HG02852 (cell line): ENCODE data around the gene PSME2.
A peak's percentile ranks its signal among the peaks of the same experiment; 100 is the strongest.

Source experiments
- ATAC-seq: cut with Tn5 transposase; IDR thresholded peaks from one replicate; pipeline ENCODE4 v1.9.1; 2021; ENCODE audit warnings: mild to moderate bottlenecking, moderate library complexity; ENCODE audit not compliant: unreplicated experiment

The PSME2 gene, protein sequence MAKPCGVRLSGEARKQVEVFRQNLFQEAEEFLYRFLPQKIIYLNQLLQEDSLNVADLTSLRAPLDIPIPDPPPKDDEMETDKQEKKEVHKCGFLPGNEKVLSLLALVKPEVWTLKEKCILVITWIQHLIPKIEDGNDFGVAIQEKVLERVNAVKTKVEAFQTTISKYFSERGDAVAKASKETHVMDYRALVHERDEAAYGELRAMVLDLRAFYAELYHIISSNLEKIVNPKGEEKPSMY

DNA sequence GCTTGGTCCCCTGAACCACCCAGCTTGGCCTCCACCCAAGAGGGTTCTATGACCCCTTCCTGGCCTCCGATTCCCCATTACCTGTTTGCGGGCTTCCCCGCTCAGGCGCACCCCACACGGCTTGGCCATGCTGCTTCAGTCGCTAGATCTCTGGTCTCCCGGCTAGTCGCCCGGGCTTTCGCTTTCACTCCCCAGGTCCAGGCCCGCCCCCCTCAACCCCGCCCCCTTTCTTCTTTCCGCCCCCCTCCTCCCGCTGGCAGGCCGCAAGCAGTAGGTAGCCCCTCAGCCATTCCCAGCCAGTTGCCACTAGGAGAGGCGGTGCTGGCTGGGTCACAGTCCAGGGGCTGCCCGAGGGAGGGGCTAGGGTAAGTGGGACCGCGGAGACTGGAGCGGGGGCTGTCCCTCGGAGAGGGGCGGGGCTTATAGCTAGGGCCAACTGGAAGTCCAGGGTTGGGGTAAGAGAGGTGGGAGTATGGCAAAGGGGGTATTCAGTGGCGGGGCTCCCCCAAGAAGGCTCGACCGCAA lies at the start of gene PSME2:
PSME2 (minus strand) TSS at position 158 of the 525 bp plus-strand sequence; CDS start at position 129, 29 bp downstream.
- ATAC-seq = peak; percentile 56

DNA sequence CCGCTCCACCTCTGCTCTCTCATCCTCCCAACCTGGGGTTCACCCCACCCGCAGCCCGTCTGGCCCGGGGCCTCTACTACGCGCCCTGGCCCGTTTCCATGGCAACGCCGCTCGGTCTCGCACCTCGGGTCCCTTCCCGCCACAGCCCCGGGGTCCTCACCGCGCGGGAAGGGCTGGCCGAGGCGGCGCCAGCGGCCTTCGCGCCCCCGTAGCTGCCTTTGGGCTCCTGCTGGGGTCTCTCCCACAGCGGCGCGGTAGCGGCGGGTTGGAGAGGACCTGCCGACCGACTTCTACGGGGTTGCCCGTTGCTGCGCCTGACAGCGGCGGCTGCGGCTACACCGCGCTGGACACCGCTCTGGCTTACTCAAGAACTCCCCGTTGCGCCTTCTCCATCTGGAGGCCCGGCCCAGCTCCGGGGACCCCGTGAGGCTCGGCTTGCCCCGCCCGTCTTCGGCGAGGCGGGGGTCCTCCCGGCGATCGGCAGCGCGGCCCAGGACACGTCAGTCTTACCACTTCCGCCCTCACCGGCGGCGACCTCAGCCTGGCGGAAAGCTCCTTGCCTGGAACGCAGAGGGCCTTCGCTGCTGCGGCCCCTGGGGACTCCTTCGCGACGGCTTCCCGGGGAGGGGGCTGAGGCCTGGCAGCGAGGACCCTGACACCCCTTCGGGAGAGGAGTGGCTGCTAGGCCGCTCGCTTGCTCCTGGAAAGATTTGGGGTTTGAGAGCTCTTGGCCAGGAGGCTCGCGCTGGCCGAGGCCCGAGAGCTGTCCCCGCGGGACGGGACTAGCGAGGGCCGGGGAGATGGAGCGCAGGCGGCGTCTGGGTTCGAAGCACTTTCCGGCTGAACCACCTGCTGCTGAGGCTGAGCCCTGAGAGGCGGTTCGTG lies 49.0 kb upstream of the PSME2 start, which contains the start of gene TM9SF1:
TM9SF1 (minus strand) TSS at position 256 of the 885 bp plus-strand sequence. CDS start 422 bp downstream, outside the sequence.
- ATAC-seq = peak; percentile 86

DNA sequence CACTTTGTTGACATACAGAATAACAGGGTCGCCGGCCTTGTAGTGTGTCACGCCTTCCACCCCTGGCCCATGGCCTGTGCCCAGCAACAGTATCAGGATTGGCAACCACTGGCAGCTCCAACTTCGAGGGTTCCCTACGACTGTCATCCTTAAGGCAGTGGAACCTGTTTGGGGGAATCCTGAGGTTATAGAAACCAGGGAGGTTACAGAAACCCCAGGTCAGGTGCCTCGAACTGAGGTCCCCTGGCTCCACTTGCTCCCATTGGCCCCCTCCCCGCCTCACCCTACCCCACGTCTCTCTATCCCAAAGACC lies 48.4 kb upstream of the PSME2 start:
- no peak for ATAC-seq

DNA sequence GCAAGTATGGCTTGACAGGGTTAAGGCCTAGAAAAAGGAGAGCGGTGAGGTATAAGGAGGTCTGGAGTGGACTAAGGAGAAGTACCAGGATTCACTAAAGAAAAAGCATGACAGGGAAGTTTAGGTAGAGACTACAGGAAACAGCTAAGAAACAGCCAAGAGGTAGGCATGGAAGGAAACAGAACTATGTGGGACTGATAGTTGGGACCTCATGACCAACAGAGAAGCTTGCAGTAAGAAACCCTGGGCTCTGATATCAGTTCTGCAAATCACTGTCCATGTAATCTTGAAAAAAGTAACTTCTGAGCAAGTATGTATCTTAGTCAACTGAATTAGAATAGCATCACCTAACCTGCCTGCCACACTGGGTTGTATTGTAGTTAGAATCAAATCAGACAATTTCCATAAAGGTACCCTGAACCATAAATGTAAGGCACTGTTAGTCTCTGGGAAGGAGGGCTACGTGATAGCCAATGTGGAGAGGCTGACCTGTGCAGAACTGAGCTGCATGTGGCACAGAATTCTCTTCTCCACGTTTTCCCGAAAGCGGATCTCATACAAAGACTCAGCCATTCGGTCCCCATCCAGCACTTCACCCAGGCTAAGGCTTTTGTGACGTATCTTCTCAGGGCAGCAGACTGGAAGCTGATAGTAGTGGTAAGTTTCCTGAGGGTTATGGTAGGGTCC lies 47.9 kb upstream of the PSME2 start:
- ATAC-seq = no peak

GRCh38 chr14:24192933-24193332 lies 46.5 kb upstream of the PSME2 start:
- no peak for ATAC-seq

GRCh38 chr14:24190416-24190815 lies 44.0 kb upstream of the PSME2 start:
- no peak for ATAC-seq

GRCh38 chr14:24189460-24189859 lies 43.0 kb upstream of the PSME2 start:
- no peak for ATAC-seq

- no peak for ATAC-seq
These were observed 42.6 kb upstream of the PSME2 start for GRCh38 chr14:24189059-24189375.

- peak; percentile 89 for ATAC-seq
These were observed 42.0 kb upstream of the PSME2 start, which contains the start of gene IPO4 for GRCh38 chr14:24188251-24189058. IPO4 (minus strand) TSS chr14:24188816; CDS start chr14:24188787, 29 bp downstream.

DNA sequence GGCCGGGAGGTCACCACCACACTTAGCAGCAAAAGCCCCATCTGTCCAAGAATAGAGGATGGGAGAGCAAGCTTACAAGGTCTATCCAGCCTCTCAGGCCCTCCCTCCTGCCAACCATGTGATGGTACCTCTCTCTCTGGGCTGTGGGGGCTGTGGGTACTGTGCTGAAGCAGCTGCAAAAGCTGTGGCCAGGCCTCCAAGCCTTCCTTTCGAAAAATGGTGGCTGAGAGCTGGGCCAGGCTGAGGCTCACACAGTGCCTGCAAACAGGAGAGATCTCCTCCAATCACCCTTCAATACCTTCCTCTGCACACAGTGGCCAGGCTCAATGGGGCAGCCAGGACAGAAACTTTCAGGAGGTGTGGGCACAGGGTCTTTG lies 41.1 kb upstream of the PSME2 start:
- no peak for ATAC-seq

- no peak for ATAC-seq
These were observed 40.6 kb upstream of the PSME2 start for GRCh38 chr14:24186831-24187538.

- ATAC-seq = no peak
These were observed 39.3 kb upstream of the PSME2 start for GRCh38 chr14:24185741-24186140.

- ATAC-seq = no peak
These were observed 38.6 kb upstream of the PSME2 start for GRCh38 chr14:24185026-24185425.

DNA sequence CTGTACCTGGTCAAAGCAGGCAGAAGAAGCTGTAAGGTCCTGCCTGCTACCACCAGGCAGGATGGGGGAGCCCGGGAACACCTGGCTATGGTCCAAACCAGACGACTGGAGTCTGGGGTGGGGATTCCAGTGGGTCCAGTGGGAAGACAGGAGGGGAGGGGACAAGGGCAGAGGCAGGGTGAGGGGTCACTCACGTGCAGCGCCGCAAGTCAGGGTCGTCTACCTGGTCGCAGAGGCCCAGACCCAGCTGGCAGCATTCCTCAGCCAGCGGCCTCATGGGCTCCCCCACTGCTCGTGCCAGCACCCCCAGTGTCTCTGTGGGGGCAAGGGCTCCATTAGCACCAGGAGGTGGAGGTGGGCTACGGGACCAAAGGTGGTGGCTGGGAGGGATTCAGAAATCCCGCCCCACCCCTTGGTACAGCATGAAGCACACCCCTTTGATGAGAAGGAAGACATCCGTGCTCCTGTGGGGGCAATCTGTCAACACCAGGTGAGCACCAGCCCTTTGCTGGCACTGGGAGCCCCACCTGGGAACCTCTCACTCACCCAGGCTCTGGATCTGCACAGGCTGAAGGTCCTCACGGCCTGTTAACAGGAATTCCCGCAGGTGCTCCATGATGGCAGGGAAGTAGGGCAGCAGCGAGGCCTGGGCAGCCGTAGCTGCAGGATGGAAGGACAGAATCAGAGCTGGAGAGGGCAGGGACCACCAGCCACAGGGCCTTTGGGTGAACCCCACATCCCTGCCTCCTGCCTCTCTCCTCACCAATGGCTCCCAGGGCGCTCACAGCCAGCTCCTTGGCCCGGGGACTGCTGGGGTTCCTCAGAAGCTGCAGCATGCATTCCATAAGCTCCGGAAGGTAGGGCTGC lies 37.9 kb upstream of the PSME2 start:
- ATAC-seq = no peak

DNA sequence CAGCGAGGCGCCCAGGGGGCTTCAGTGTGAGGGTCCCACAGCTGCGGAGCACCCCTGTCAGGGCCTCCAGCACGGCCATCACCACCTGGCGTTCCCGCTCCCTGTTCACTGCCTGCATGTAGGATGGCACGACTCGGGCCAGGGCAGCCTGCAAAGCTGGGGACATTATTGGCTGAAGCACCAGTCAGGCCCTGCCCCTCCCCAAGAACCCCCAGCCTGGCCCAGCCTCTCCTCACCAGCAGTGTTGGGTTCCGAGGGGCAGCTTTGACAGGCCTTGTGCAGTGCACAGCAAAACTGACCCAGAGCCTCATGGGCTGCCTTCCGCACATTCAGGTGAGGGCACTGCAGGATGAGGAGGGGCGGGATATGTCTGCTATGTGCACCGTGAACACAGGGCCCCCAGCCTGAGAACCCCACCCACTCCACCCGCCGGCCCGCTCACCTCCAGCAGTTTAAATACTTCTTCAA lies 36.6 kb upstream of the PSME2 start:
- no peak for ATAC-seq

GRCh38 chr14:24182110-24182882 lies 35.9 kb upstream of the PSME2 start:
- no peak for ATAC-seq

DNA sequence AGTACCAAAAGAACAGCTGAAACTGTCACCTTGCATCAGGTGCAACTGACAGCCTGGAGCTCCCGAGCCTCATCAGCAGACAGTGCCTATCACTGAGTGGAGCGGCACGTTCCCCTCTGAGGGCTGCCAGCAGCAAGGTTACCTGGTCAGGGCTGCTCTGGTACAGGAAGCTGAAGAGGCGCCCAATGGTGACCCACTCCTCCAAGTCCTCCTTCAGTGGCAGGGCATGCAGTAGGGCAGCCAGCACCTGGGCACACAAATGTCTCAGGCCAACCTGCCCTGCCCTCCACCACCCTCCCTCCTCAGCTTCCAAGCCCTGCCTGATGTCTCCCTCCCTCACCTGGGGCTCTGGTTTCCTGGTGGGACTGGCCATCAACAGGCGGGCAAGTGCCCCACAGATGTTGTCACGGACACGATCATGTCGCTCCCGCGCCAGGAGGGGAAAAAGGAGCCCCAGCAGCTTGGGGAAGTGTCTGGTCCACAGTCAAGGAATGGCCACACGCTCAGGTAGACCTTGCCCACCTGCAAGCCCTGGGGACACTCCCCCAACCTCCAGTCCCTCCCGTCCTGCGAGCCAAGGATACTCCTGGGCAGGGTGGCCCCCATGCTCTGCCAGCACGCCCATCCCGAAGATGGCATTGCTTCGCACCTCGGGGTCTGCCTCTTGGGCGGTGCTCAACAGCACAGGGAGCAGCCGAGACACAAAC lies 35.1 kb upstream of the PSME2 start:
- ATAC-seq = no peak
